NT2/D1 (cell line): ENCODE data around the gene EIF3D.

Source experiments
- YY1 ChIP-seq: IDR thresholded peaks from 2 replicates; pipeline ENCODE4 v1.6.1; 2011; ENCODE audit not compliant: insufficient read length, insufficient read depth
- ZNF274 ChIP-seq: IDR thresholded peaks from 2 replicates; pipeline ENCODE4 v1.6.1; 2011; ENCODE audit warnings: mild to moderate bottlenecking, low read depth, low read length

- TF ChIP-seq YY1, result no peak
- no peak for TF ChIP-seq ZNF274
Observed at GRCh38 chr22:36480941-36481392, 48.0 kb downstream of the EIF3D start.
